ENCODE results near the gene BIN1. TPM values are rescaled to one million over a fixed set of nuclear protein-coding genes. Genes with fewer than 3 reads are reported as not detected.

The BIN1 gene
- total RNA-seq, 4 donors from 2014 or later: 1,150 to 2,167 (median 1,736) TPM

DNA sequence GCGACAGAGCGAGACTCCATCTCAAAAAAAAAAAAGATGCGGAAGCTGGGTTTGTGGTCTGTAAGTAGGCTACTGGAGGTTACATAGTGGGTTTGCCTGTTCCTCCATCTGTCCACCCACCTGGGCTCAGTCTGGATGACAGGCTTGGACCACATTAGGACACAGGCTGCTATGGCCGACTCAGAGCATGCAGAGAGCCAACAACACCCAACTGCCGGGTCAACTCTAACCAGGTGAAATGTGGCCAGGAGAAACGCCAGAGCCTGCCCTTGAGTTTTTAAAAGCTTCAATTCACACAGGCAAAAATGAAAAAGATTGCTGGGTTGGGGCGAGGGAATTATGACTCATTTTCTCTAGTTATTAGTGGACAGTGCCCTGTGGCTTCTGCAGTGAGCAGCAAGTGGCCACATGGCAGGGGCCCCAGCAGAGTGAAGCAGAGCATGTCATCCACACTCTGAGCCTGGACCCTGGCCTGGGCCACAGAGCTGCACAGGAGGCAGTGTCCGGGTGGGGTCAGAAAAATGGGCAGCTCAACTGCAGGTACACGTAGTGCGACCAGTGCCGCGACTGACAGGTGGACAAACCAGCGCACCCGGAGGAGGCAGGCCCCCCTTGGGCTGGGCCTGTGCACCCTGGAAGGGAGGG lies 67.4 kb downstream of the BIN1 start:
- in situ Hi-C loops (cut with MboI; ENCODE audit: low sequenced_read_pairs in 4 of 4): no loop called here
- no peaks in the 10 kb centered on the region for H3K27me3 ChIP-seq
- H3K4me3 ChIP-seq: no peak overlapping the region
- no peaks in the 10 kb centered on the region for H3K36me3 ChIP-seq
- DNase-seq: peak in 1 of 2 donors; percentile 41
- H3K9me3 ChIP-seq: no peaks in the 10 kb centered on the region
- no peaks in the 10 kb centered on the region for H3K4me1 ChIP-seq
- H3K27ac ChIP-seq: no peak overlapping the region
- no peak for ATAC-seq
- no peak for TF ChIP-seq POLR2A (IDR thresholded peaks at IDR 0.05)
- TF ChIP-seq, protein P1, sequence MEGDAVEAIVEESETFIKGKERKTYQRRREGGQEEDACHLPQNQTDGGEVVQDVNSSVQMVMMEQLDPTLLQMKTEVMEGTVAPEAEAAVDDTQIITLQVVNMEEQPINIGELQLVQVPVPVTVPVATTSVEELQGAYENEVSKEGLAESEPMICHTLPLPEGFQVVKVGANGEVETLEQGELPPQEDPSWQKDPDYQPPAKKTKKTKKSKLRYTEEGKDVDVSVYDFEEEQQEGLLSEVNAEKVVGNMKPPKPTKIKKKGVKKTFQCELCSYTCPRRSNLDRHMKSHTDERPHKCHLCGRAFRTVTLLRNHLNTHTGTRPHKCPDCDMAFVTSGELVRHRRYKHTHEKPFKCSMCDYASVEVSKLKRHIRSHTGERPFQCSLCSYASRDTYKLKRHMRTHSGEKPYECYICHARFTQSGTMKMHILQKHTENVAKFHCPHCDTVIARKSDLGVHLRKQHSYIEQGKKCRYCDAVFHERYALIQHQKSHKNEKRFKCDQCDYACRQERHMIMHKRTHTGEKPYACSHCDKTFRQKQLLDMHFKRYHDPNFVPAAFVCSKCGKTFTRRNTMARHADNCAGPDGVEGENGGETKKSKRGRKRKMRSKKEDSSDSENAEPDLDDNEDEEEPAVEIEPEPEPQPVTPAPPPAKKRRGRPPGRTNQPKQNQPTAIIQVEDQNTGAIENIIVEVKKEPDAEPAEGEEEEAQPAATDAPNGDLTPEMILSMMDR (IDR thresholded peaks at IDR 0.05 in 4 of 5, conservative IDR thresholded peaks at IDR 0.05 in 1 of 5): no peak
- intact Hi-C loops (cut with DNase I; ENCODE audit: low total_unique reads): no loop called here

DNA sequence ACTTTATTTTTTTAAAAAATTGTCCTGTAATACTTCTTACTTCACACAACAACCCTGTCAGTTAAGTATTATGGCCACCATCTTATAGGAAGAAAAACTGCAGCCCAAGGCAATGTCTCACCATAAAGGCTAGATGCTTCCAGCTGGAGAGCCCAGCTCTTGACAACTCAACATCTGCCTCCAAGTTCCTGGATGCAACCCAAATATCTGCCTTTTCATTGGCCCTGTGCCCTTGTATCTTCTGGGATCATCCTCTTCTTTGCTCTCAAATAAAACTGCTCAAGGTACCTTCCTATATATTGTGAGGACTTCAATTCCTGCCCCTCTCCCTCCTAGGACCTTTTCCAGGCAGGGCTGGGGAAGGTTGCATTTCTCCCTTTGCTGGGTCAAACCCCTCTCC lies 69.5 kb downstream of the BIN1 start:
- ATAC-seq (no peak), DNase-seq (no peak)
- no peak overlapping the region for H3K27ac ChIP-seq
- H3K36me3 ChIP-seq: no peaks in the 10 kb centered on the region
- no peaks in the 10 kb centered on the region for H3K27me3 ChIP-seq
- no peaks in the 10 kb centered on the region for H3K9me3 ChIP-seq
- in situ Hi-C loops (cut with MboI; ENCODE audit: low sequenced_read_pairs in 4 of 4) (no loop called here), intact Hi-C loops (cut with DNase I; ENCODE audit: low total_unique reads) (no loop called here)
- no peak for TF ChIP-seq POLR2A (IDR thresholded peaks at IDR 0.05)
- TF ChIP-seq, protein P1 (IDR thresholded peaks at IDR 0.05 in 4 of 5, conservative IDR thresholded peaks at IDR 0.05 in 1 of 5): no peak
- no peaks in the 10 kb centered on the region for H3K4me1 ChIP-seq
- H3K4me3 ChIP-seq: no peak overlapping the region

- Histone ChIP-seq H3K4me3 (no peak overlapping the region), H3K27me3 (no peaks in the 10 kb centered on the region), H3K4me1 (no peaks in the 10 kb centered on the region), H3K9me3 (no peaks in the 10 kb centered on the region), H3K36me3 (no peaks in the 10 kb centered on the region), H3K27ac (no peak overlapping the region)
- TF ChIP-seq, protein P1 (IDR thresholded peaks at IDR 0.05 in 4 of 5, conservative IDR thresholded peaks at IDR 0.05 in 1 of 5): no peak
- TF ChIP-seq POLR2A (IDR thresholded peaks at IDR 0.05): no peak
- intact Hi-C loops (cut with DNase I; ENCODE audit: low total_unique reads) (no loop called here), in situ Hi-C loops (cut with MboI; ENCODE audit: low sequenced_read_pairs in 4 of 4) (no loop called here)
- DNase-seq: no peak
- ATAC-seq: no peak
Observed at GRCh38 chr2:127034883-127035611, 71.9 kb downstream of the BIN1 start.

DNA sequence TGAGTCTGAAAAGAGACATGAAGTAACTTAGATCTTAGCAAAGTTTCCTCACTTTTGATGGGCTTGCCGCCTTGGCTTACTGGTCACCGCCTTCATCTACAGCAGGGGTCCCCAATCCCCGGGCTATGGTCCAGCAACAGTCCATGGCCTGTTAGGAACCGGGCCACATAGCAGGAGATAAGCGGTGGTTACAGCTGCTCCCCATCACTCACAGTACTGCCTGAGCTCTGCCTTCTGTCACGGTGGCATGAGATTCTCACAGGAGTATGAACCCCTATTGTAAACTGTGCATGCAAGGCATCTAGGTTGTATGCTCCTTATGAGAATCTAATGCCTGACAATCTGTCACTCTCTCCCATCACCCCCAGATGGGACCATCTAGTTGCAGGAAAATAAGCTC lies 72.9 kb downstream of the BIN1 start:
- H3K36me3 ChIP-seq: no peaks in the 10 kb centered on the region
- H3K4me3 ChIP-seq: no peak overlapping the region
- intact Hi-C loops (cut with DNase I; ENCODE audit: low total_unique reads) (no loop called here), in situ Hi-C loops (cut with MboI; ENCODE audit: low sequenced_read_pairs in 4 of 4) (no loop called here)
- no peaks in the 10 kb centered on the region for H3K9me3 ChIP-seq
- H3K4me1 ChIP-seq: no peaks in the 10 kb centered on the region
- ATAC-seq (no peak), DNase-seq (no peak)
- no peaks in the 10 kb centered on the region for H3K27me3 ChIP-seq
- TF ChIP-seq, protein P1 (IDR thresholded peaks at IDR 0.05 in 4 of 5, conservative IDR thresholded peaks at IDR 0.05 in 1 of 5): no peak
- no peak for TF ChIP-seq POLR2A (IDR thresholded peaks at IDR 0.05)
- H3K27ac ChIP-seq: no peak overlapping the region

All from gastrocnemius medialis (tissue), 4 donors.